ENCODE measurements around the gene RAB4A. TPM values are rescaled to one million over a fixed set of nuclear protein-coding genes. Genes with fewer than 3 reads are reported as not detected.

RAB4A gene
- total RNA-seq, 1 experiment from 2014 or later = 66.7 TPM

- Histone ChIP-seq H3K4ac (ENCODE audit: low read depth, low read length) (no peak overlapping the region), H3K14ac (ENCODE audit: insufficient read depth, low read length) (no peak overlapping the region), H4K8ac (replicated peaks; ENCODE audit: insufficient read length, low read depth, low read length) (no peak overlapping the region), H3T11ph (ENCODE audit: low read length) (no peak overlapping the region), H2AFZ (ENCODE audit: low read length) (no peak overlapping the region), H3K23ac (ENCODE audit: insufficient read length, low read depth, low read length) (no peak overlapping the region), H3K9me3 (ENCODE audit: control insufficient read depth, low read depth, low read length) (no peaks in the 10 kb centered on the region), H4K20me1 (ENCODE audit: control insufficient read depth, insufficient read depth, insufficient read length) (no peaks in the 10 kb centered on the region), H2BK12ac (ENCODE audit: insufficient read length, low read depth, low read length) (no peak overlapping the region), H4K5ac (ENCODE audit: insufficient read length, low read depth, low read length) (no peak overlapping the region), H2BK5ac (ENCODE audit: insufficient read length, low read length) (no peak overlapping the region), H2BK120ac (ENCODE audit: low read depth, low read length, poor library complexity, severe bottlenecking) (no peak overlapping the region), H3K4me1 (ENCODE audit: insufficient read depth, low read length) (no peaks in the 10 kb centered on the region), H3K27ac (ENCODE audit: insufficient read length, low read depth, low read length) (no peak overlapping the region), H2AK5ac (ENCODE audit: insufficient read length, low read length) (no peak overlapping the region), H3K56ac (ENCODE audit: insufficient read length, low read depth, low read length) (no peak overlapping the region), H3K79me2 (ENCODE audit: insufficient read depth, low read length) (no peaks in the 10 kb centered on the region; the same call in 1 of the 2 replicates), H3K4me2 (ENCODE audit: insufficient read depth, insufficient read length, low read length) (no peak overlapping the region), H3K79me1 (ENCODE audit: insufficient read depth, low read depth, low read length, poor library complexity, severe bottlenecking) (no peaks in the 10 kb centered on the region), H3K18ac (ENCODE audit: insufficient read length, low read depth, low read length) (no peak overlapping the region), H4K91ac (ENCODE audit: insufficient read length, low read depth, low read length) (no peak overlapping the region), H3K23me2 (ENCODE audit: insufficient read length, low read depth, low read length, poor library complexity, severe bottlenecking) (no peaks in the 10 kb centered on the region), H3K27me3 (ENCODE audit: insufficient read depth, low read length) (no peaks in the 10 kb centered on the region), H2BK20ac (ENCODE audit: low read depth, low read length, poor library complexity, severe bottlenecking) (no peak overlapping the region), H2BK15ac (ENCODE audit: low read depth, low read length) (no peak overlapping the region), H3K9ac (ENCODE audit: extremely low read depth, insufficient read length, low read length) (no peak overlapping the region)
- H3K27me3 Mint-ChIP-seq (ENCODE audit: low read depth) = no peaks in the 10 kb centered on the region
- no peaks in the 10 kb centered on the region for H3K9me3 Mint-ChIP-seq
- H3K27ac Mint-ChIP-seq = no peak overlapping the region
- H3K4me1 Mint-ChIP-seq = peaks cover 7 to 13% of the 10 kb centered on the region in 2 experiments
- H3K36me3 Mint-ChIP-seq (ENCODE audit: insufficient read depth in 1 of 3, low read depth in 3 of 3) = peaks cover 10 to 57% (median 39%) of the 10 kb centered on the region in 3 experiments; a peak in 6 of 7 replicates
- no peak overlapping the region for H3K4me3 Mint-ChIP-seq
- no peak for DNase-seq
- no CpG with 5 or more reads among the region's 2 CpGs for WGBS (ENCODE audit: extremely low coverage, insufficient read length, low lambda C conversion rate)
- TF ChIP-seq, protein P1, sequence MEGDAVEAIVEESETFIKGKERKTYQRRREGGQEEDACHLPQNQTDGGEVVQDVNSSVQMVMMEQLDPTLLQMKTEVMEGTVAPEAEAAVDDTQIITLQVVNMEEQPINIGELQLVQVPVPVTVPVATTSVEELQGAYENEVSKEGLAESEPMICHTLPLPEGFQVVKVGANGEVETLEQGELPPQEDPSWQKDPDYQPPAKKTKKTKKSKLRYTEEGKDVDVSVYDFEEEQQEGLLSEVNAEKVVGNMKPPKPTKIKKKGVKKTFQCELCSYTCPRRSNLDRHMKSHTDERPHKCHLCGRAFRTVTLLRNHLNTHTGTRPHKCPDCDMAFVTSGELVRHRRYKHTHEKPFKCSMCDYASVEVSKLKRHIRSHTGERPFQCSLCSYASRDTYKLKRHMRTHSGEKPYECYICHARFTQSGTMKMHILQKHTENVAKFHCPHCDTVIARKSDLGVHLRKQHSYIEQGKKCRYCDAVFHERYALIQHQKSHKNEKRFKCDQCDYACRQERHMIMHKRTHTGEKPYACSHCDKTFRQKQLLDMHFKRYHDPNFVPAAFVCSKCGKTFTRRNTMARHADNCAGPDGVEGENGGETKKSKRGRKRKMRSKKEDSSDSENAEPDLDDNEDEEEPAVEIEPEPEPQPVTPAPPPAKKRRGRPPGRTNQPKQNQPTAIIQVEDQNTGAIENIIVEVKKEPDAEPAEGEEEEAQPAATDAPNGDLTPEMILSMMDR (conservative IDR thresholded peaks at IDR 0.05) = no peak
Observed at GRCh38 chr1:229323885-229324553, 53.1 kb downstream of the RAB4A start.
